ENCODE measurements around the gene ACP6.
A peak's percentile ranks its signal among the peaks of the same experiment; 100 is the strongest.
"Not testable (repeated sequence)": the region's sequence is repeated elsewhere in the genome, so short reads cannot be mapped to it uniquely, and the experiment has no call there.

Gene ACP6

GRCh38 chr1:147680608-147681235 is 10.4 kb upstream of the ACP6 start:
- H3K27ac ChIP-seq (ENCODE audit: low read length); H3K4me1 ChIP-seq (ENCODE audit: control insufficient read depth, insufficient read depth, low read length); DNase-seq (ENCODE audit: low read depth, low spot score); H3K9me3 ChIP-seq (ENCODE audit: control insufficient read depth, insufficient read depth, low read length); H3K4me3 ChIP-seq (ENCODE audit: low read length); H3K27me3 ChIP-seq (ENCODE audit: control insufficient read depth, insufficient read depth, low read length); H3K36me3 ChIP-seq (ENCODE audit: control insufficient read depth, insufficient read depth, low read length): not testable (repeated sequence)
- no CpG with 5 or more reads among the region's 38 CpGs for WGBS (ENCODE audit: insufficient coverage, insufficient read length)

- H3K27me3 ChIP-seq (ENCODE audit: control insufficient read depth, insufficient read depth, low read length); H3K4me3 ChIP-seq (ENCODE audit: low read length); H3K4me1 ChIP-seq (ENCODE audit: control insufficient read depth, insufficient read depth, low read length); DNase-seq (ENCODE audit: low read depth, low spot score); H3K9me3 ChIP-seq (ENCODE audit: control insufficient read depth, insufficient read depth, low read length); H3K36me3 ChIP-seq (ENCODE audit: control insufficient read depth, insufficient read depth, low read length); H3K27ac ChIP-seq (ENCODE audit: low read length): not testable (repeated sequence)
- WGBS (ENCODE audit: insufficient coverage, insufficient read length): no CpG with 5 or more reads among the region's 5 CpGs
These were observed 7.4 kb upstream of the ACP6 start for GRCh38 chr1:147677681-147678080.

- H3K4me3 ChIP-seq (ENCODE audit: low read length): no peak overlapping the region
- no peaks in the 10 kb centered on the region for H3K9me3 ChIP-seq (ENCODE audit: control insufficient read depth, insufficient read depth, low read length)
- no peak for DNase-seq (ENCODE audit: low read depth, low spot score)
- no peak overlapping the region for H3K27ac ChIP-seq (ENCODE audit: low read length)
- no peaks in the 10 kb centered on the region for H3K27me3 ChIP-seq (ENCODE audit: control insufficient read depth, insufficient read depth, low read length)
- no peaks in the 10 kb centered on the region for H3K4me1 ChIP-seq (ENCODE audit: control insufficient read depth, insufficient read depth, low read length)
- no peaks in the 10 kb centered on the region for H3K36me3 ChIP-seq (ENCODE audit: control insufficient read depth, insufficient read depth, low read length)
- WGBS (ENCODE audit: insufficient coverage, insufficient read length): no CpG with 5 or more reads among the region's 4 CpGs
These were observed 6.2 kb upstream of the ACP6 start for GRCh38 chr1:147676311-147677085.

GRCh38 chr1:147673816-147674215 is 3.5 kb upstream of the ACP6 start:
- no peak overlapping the region for H3K27ac ChIP-seq (ENCODE audit: low read length)
- DNase-seq (ENCODE audit: low read depth, low spot score): no peak
- no peaks in the 10 kb centered on the region for H3K36me3 ChIP-seq (ENCODE audit: control insufficient read depth, insufficient read depth, low read length)
- H3K4me1 ChIP-seq (ENCODE audit: control insufficient read depth, insufficient read depth, low read length): no peaks in the 10 kb centered on the region
- H3K27me3 ChIP-seq (ENCODE audit: control insufficient read depth, insufficient read depth, low read length): no peaks in the 10 kb centered on the region
- H3K9me3 ChIP-seq (ENCODE audit: control insufficient read depth, insufficient read depth, low read length): no peaks in the 10 kb centered on the region
- no CpG with 5 or more reads among the region's 2 CpGs for WGBS (ENCODE audit: insufficient coverage, insufficient read length)
- no peak overlapping the region for H3K4me3 ChIP-seq (ENCODE audit: low read length)

- Histone ChIP-seq H3K36me3 (ENCODE audit: control insufficient read depth, insufficient read depth, low read length) (no peaks in the 10 kb centered on the region), H3K4me1 (ENCODE audit: control insufficient read depth, insufficient read depth, low read length) (no peaks in the 10 kb centered on the region), H3K9me3 (ENCODE audit: control insufficient read depth, insufficient read depth, low read length) (no peaks in the 10 kb centered on the region), H3K27me3 (ENCODE audit: control insufficient read depth, insufficient read depth, low read length) (no peaks in the 10 kb centered on the region), H3K4me3 (ENCODE audit: low read length) (no peak overlapping the region), H3K27ac (ENCODE audit: low read length) (no peak overlapping the region)
- DNase-seq (ENCODE audit: low read depth, low spot score): no peak
- no CpG with 5 or more reads among the region's 2 CpGs for WGBS (ENCODE audit: insufficient coverage, insufficient read length)
These were observed 3.1 kb upstream of the ACP6 start for GRCh38 chr1:147673406-147673805.

DNA sequence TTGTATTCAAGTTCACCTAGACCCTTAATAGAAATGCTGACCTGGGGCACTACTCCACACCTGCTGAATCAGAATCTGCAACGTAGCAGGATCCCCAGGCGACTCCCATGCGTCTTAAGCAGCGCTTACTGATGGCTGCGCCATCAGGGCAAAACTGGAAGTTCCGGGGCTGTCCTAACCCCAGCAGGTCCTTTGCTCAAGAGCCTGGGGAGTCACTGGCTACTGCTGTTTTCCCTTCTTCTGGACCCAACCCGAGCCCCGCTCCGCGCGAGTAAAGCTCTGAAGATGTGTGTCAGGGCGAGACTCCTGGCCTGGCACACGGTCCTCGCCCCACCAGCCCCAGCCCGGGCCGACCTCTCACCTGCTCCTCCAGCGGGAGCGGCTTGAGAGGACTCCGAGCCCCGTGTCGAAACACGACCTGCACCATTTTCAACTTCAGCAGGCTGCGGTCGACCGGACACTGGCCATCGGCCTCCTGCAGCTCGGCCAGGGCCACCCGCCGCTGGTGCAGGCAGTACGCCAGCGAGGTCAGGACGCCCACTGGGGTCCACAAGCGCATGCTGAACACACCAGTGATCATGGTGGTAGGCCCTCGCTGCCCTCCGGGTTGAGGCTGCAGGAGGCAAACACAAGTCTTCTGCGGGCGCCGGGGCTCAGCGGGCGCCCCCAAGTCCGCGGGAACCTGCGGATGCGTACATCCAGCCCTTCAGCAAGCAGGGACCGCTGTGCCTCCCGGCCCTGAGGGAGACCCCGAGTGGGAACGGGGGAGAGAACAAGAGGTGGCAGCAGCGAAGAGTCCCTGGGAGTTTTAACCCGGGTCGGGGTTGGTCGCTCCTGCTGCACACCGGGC is 630 bp downstream of the ACP6 start:
- whole genome bisulfite sequencing (ENCODE audit: insufficient coverage, insufficient read length): no CpG with 5 or more reads among the region's 53 CpGs
- H3K27me3 ChIP-seq (ENCODE audit: control insufficient read depth, insufficient read depth, low read length): no peaks in the 10 kb centered on the region

GRCh38 chr1:147665521-147665920 is 4.8 kb downstream of the ACP6 start:
- no CpG with 5 or more reads among the region's 2 CpGs for WGBS (ENCODE audit: insufficient coverage, insufficient read length)
- H3K4me1 ChIP-seq (ENCODE audit: control insufficient read depth, insufficient read depth, low read length): no peaks in the 10 kb centered on the region
- H3K4me3 ChIP-seq (ENCODE audit: low read length): no peak overlapping the region
- no peaks in the 10 kb centered on the region for H3K36me3 ChIP-seq (ENCODE audit: control insufficient read depth, insufficient read depth, low read length)
- H3K27ac ChIP-seq (ENCODE audit: low read length): no peak overlapping the region
- no peaks in the 10 kb centered on the region for H3K27me3 ChIP-seq (ENCODE audit: control insufficient read depth, insufficient read depth, low read length)
- no peaks in the 10 kb centered on the region for H3K9me3 ChIP-seq (ENCODE audit: control insufficient read depth, insufficient read depth, low read length)
- DNase-seq (ENCODE audit: low read depth, low spot score): no peak

More for the DNA sequence above, 630 bp downstream of the ACP6 start:
- peak overlapping the region; percentile 45; the same call in 1 of the 2 replicates for H3K4me3 ChIP-seq (ENCODE audit: low read length)
- no peak overlapping the region for H3K27ac ChIP-seq (ENCODE audit: low read length)
- H3K36me3 ChIP-seq (ENCODE audit: control insufficient read depth, insufficient read depth, low read length): no peaks in the 10 kb centered on the region
- H3K9me3 ChIP-seq (ENCODE audit: control insufficient read depth, insufficient read depth, low read length): no peaks in the 10 kb centered on the region
- no peaks in the 10 kb centered on the region for H3K4me1 ChIP-seq (ENCODE audit: control insufficient read depth, insufficient read depth, low read length)
- DNase-seq (ENCODE audit: low read depth, low spot score): no peak

DNA sequence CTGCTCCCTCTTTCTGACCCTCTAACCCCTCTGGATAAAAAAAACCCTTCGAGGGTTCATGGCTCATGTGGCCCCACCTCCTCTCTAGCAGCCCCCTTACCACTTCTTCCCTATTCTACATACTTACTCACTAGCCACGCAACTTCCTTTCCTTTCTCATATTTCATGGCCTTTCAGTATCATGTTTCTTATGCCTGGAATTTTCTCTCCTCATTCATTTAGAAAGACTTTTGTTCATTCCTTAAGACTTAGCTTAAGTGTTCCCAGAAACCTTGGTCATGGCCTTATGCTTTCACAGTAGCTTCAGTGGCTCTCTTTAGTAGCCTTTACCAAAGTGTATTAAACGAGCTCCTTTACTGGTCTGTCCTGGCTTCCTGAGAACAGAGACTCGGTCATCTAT is 6.1 kb downstream of the ACP6 start:
- no peak overlapping the region for H3K27ac ChIP-seq (ENCODE audit: low read length)
- WGBS (ENCODE audit: insufficient coverage, insufficient read length): 100% methylated on average over 1 of the region's 4 CpGs

DNA sequence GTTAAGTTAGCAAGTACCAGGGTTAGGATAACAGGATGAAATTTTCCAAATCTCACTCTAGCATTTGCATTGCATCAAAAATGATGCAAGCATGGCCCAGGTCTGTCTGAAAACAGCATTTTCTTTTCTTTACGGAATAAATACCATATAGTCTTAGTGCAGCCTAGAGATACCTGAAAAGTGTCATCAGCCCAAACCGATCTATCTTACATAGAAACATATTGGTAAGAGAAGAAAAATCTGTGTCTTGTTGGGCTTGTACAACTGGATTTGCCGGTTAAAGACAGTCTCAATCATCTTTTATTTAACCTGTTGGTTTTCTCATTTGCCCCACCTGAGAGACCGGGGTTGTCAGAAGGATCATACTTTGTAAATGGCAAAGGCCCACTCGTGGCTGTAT is 15.8 kb downstream of the ACP6 start:
- no peak for DNase-seq (ENCODE audit: low read depth, low spot score)
- no CpG with 5 or more reads among the region's 5 CpGs for WGBS (ENCODE audit: insufficient coverage, insufficient read length)
- peaks cover 10% of the 10 kb centered on the region; the same call in 1 of the 2 replicates for H3K36me3 ChIP-seq (ENCODE audit: control insufficient read depth, insufficient read depth, low read length)

More for the DNA sequence above, 6.1 kb downstream of the ACP6 start:
- no peak overlapping the region for H3K4me3 ChIP-seq (ENCODE audit: low read length)
- no peaks in the 10 kb centered on the region for H3K9me3 ChIP-seq (ENCODE audit: control insufficient read depth, insufficient read depth, low read length)
- no peaks in the 10 kb centered on the region for H3K27me3 ChIP-seq (ENCODE audit: control insufficient read depth, insufficient read depth, low read length)
- no peaks in the 10 kb centered on the region for H3K4me1 ChIP-seq (ENCODE audit: control insufficient read depth, insufficient read depth, low read length)
- DNase-seq (ENCODE audit: low read depth, low spot score): no peak
- H3K36me3 ChIP-seq (ENCODE audit: control insufficient read depth, insufficient read depth, low read length): no peaks in the 10 kb centered on the region

GRCh38 chr1:147652306-147652705 is 18.0 kb downstream of the ACP6 start:
- H3K4me3 ChIP-seq (ENCODE audit: low read length): no peak overlapping the region
- peaks cover 10% of the 10 kb centered on the region; the same call in 1 of the 2 replicates for H3K36me3 ChIP-seq (ENCODE audit: control insufficient read depth, insufficient read depth, low read length)
- no peaks in the 10 kb centered on the region for H3K27me3 ChIP-seq (ENCODE audit: control insufficient read depth, insufficient read depth, low read length)
- H3K4me1 ChIP-seq (ENCODE audit: control insufficient read depth, insufficient read depth, low read length): no peaks in the 10 kb centered on the region
- H3K27ac ChIP-seq (ENCODE audit: low read length): no peak overlapping the region
- H3K9me3 ChIP-seq (ENCODE audit: control insufficient read depth, insufficient read depth, low read length): no peaks in the 10 kb centered on the region
- DNase-seq (ENCODE audit: low read depth, low spot score): no peak
- WGBS (ENCODE audit: insufficient coverage, insufficient read length): no CpG with 5 or more reads among the region's 3 CpGs

More for the DNA sequence above, 15.8 kb downstream of the ACP6 start:
- Histone ChIP-seq H3K4me3 (ENCODE audit: low read length) (no peak overlapping the region), H3K9me3 (ENCODE audit: control insufficient read depth, insufficient read depth, low read length) (no peaks in the 10 kb centered on the region), H3K27me3 (ENCODE audit: control insufficient read depth, insufficient read depth, low read length) (no peaks in the 10 kb centered on the region), H3K4me1 (ENCODE audit: control insufficient read depth, insufficient read depth, low read length) (no peaks in the 10 kb centered on the region), H3K27ac (ENCODE audit: low read length) (no peak overlapping the region)
